Measurements from ENCODE around the gene KNOP1.

- no peak for TF ChIP-seq POLR2AphosphoS5 (IDR thresholded peaks at IDR 0.05; ENCODE audit: low read depth, low read length)
- no peak for TF ChIP-seq POLR2A (IDR thresholded peaks at IDR 0.05; ENCODE audit: low read depth, low read length)
- no peak for TF ChIP-seq SPI1 (IDR thresholded peaks at IDR 0.05; ENCODE audit: low read depth, low read length)
- TF ChIP-seq TAF1 (IDR thresholded peaks at IDR 0.05; ENCODE audit: low read depth, low read length), result no peak
- TF ChIP-seq PAX5 (IDR thresholded peaks at IDR 0.05; ENCODE audit: insufficient read depth, low read length, severe bottlenecking), result no peak
- no peak for TF ChIP-seq POU2F2 (IDR thresholded peaks at IDR 0.05; ENCODE audit: low read depth, low read length)
Observed at GRCh38 chr16:19754644-19755036, 36.6 kb upstream of the KNOP1 start.

Data from GM12891 (cell line).